ENCODE data around the gene CFDP1. TPM values are rescaled to one million over a fixed set of nuclear protein-coding genes. Genes with fewer than 3 reads are reported as not detected.
A peak's percentile ranks its signal among the peaks of the same experiment; 100 is the strongest.

The CFDP1 gene
- total RNA-seq, 3 donors from 2014 or later (not counting 1 experiment from before 2014, with no cell fraction given) = 32.2 to 38.8 (median 32.3) TPM

- no peaks in the 10 kb centered on the region for H3K27me3 Mint-ChIP-seq (ENCODE audit: low read depth in 2 of 2)
- no peaks in the 10 kb centered on the region for H3K36me3 Mint-ChIP-seq
- Histone ChIP-seq H3K27ac (ENCODE audit: low read length) (no peak overlapping the region), H3K4me1 (ENCODE audit: control insufficient read depth, insufficient read depth, low read length) (no peaks in the 10 kb centered on the region), H3K36me3 (ENCODE audit: control insufficient read depth, insufficient read depth, low read length) (peaks cover 4% of the 10 kb centered on the region), H3K27me3 (ENCODE audit: control insufficient read depth, insufficient read depth, low read length) (no peaks in the 10 kb centered on the region), H3K9me3 (ENCODE audit: control insufficient read depth, insufficient read depth, low read length) (no peaks in the 10 kb centered on the region), H3K4me3 (ENCODE audit: low read length) (no peak overlapping the region)
- H3K4me1 Mint-ChIP-seq = peaks cover 0 to 7% of the 10 kb centered on the region in 2 donors
- 36% methylated on average over 3 of the region's 3 CpGs for WGBS (ENCODE audit: insufficient coverage)
- ATAC-seq = peak; percentile 40 to 52 (median 48)
- H3K9me3 Mint-ChIP-seq = no peaks in the 10 kb centered on the region
- peak in 1 of 2 donors; percentile 59 for DNase-seq
- H3K27ac Mint-ChIP-seq = no peak overlapping the region
- peak; percentile 64 for TF ChIP-seq CTCF (IDR thresholded peaks at IDR 0.05)
- intact Hi-C loops (cut with micrococcal nuclease) = loop anchor here (1.0 to 5.0 kb wide), 2 partner anchors 171 to 204 kb away; no protein-coding TSS in a partner anchor
- no peak overlapping the region for H3K4me3 Mint-ChIP-seq
These were observed 30.4 kb downstream of the CFDP1 start for GRCh38 chr16:75402821-75403475.

- Histone ChIP-seq H3K27me3 (ENCODE audit: control insufficient read depth, insufficient read depth, low read length) (no peaks in the 10 kb centered on the region), H3K4me1 (ENCODE audit: control insufficient read depth, insufficient read depth, low read length) (no peaks in the 10 kb centered on the region), H3K9me3 (ENCODE audit: control insufficient read depth, insufficient read depth, low read length) (no peaks in the 10 kb centered on the region), H3K27ac (ENCODE audit: low read length) (no peak overlapping the region), H3K36me3 (ENCODE audit: control insufficient read depth, insufficient read depth, low read length) (peaks cover 3% of the 10 kb centered on the region), H3K4me3 (ENCODE audit: low read length) (no peak overlapping the region)
- Mint-ChIP-seq H3K27ac (no peak overlapping the region), H3K4me3 (no peak overlapping the region), H3K27me3 (ENCODE audit: low read depth in 2 of 2) (no peaks in the 10 kb centered on the region), H3K36me3 (no peaks in the 10 kb centered on the region), H3K4me1 (peaks cover 0 to 7% of the 10 kb centered on the region in 2 donors), H3K9me3 (no peaks in the 10 kb centered on the region)
- TF ChIP-seq CTCF (IDR thresholded peaks at IDR 0.05) = no peak
- DNase-seq (no peak), ATAC-seq (no peak)
- intact Hi-C loops (cut with micrococcal nuclease) = loop anchor here (5.0 kb wide), 1 partner anchor 170 kb away; no protein-coding TSS in a partner anchor
- WGBS (ENCODE audit: insufficient coverage) = no CpG with 5 or more reads among the region's 2 CpGs
These were observed 31.0 kb downstream of the CFDP1 start for GRCh38 chr16:75402159-75402820.

GRCh38 chr16:75401691-75402090 lies 31.6 kb downstream of the CFDP1 start:
- no peak overlapping the region for H3K27ac ChIP-seq (ENCODE audit: low read length)
- peaks cover 2% of the 10 kb centered on the region for H3K36me3 ChIP-seq (ENCODE audit: control insufficient read depth, insufficient read depth, low read length)
- H3K9me3 ChIP-seq (ENCODE audit: control insufficient read depth, insufficient read depth, low read length) = no peaks in the 10 kb centered on the region
- no peaks in the 10 kb centered on the region for H3K27me3 Mint-ChIP-seq (ENCODE audit: low read depth in 2 of 2)
- no peak for DNase-seq
- no peak for ATAC-seq
- intact Hi-C loops (cut with micrococcal nuclease) = loop anchor here (5.0 kb wide), 1 partner anchor 169 kb away; no protein-coding TSS in a partner anchor
- no peaks in the 10 kb centered on the region for H3K4me1 ChIP-seq (ENCODE audit: control insufficient read depth, insufficient read depth, low read length)
- H3K4me3 ChIP-seq (ENCODE audit: low read length) = no peak overlapping the region
- H3K36me3 Mint-ChIP-seq = no peaks in the 10 kb centered on the region
- H3K27ac Mint-ChIP-seq = no peak overlapping the region
- H3K9me3 Mint-ChIP-seq = no peaks in the 10 kb centered on the region
- peaks cover 0 to 7% of the 10 kb centered on the region in 2 donors for H3K4me1 Mint-ChIP-seq
- H3K4me3 Mint-ChIP-seq = no peak overlapping the region
- no peaks in the 10 kb centered on the region for H3K27me3 ChIP-seq (ENCODE audit: control insufficient read depth, insufficient read depth, low read length)
- TF ChIP-seq CTCF (IDR thresholded peaks at IDR 0.05) = no peak
